T-helper 1 cell (primary cell): ENCODE results near the gene TAOK2.
"Not testable (repeated sequence)": the region's sequence is repeated elsewhere in the genome, so short reads cannot be mapped to it uniquely, and the experiment has no call there.

Source experiments
- DNase-seq, 5 donors: peaks; one replicate each; pipeline ENCODE4 v3.0.0-alpha.2; 2012 to 2020

Gene TAOK2

GRCh38 chr16:30004811-30005242 lies 31.2 kb downstream of the TAOK2 start:
- DNase-seq, result no peak

- DNase-seq, result peak in 3 of 5 donors; percentile 26 to 38 (median 38)
These were observed 31.9 kb downstream of the TAOK2 start for GRCh38 chr16:30005341-30006094.

GRCh38 chr16:30006095-30006473 lies 32.4 kb downstream of the TAOK2 start:
- DNase-seq, result no peak

- no peak for DNase-seq
These were observed 33.1 kb downstream of the TAOK2 start for GRCh38 chr16:30006659-30007377.

GRCh38 chr16:30007378-30007895 lies 33.8 kb downstream of the TAOK2 start:
- DNase-seq, result no peak

GRCh38 chr16:30009085-30009862 lies 35.6 kb downstream of the TAOK2 start:
- DNase-seq, result no peak

GRCh38 chr16:30009990-30010843 lies 36.5 kb downstream of the TAOK2 start:
- DNase-seq, result no peak

GRCh38 chr16:30010844-30011713 lies 37.4 kb downstream of the TAOK2 start, which contains the start of gene DOC2A:
DOC2A (minus strand) TSS chr16:30011027; CDS start chr16:30010222, 805 bp downstream.
- DNase-seq, result no peak

- DNase-seq, result no peak
These were observed 38.2 kb downstream of the TAOK2 start for GRCh38 chr16:30011714-30012504.

- DNase-seq, result not testable (repeated sequence)
These were observed 38.9 kb downstream of the TAOK2 start for GRCh38 chr16:30012598-30012997.

- not testable (repeated sequence) for DNase-seq
These were observed 41.8 kb downstream of the TAOK2 start for GRCh38 chr16:30015450-30015849.

GRCh38 chr16:30016555-30017276 lies 43.0 kb downstream of the TAOK2 start:
- no peak for DNase-seq

GRCh38 chr16:30017277-30017656 lies 43.6 kb downstream of the TAOK2 start:
- DNase-seq, result no peak

GRCh38 chr16:30017937-30018336 lies 44.3 kb downstream of the TAOK2 start:
- DNase-seq, result not testable (repeated sequence)

GRCh38 chr16:30018731-30019158 lies 45.1 kb downstream of the TAOK2 start:
- DNase-seq, result no peak

- no peak for DNase-seq
These were observed 49.2 kb downstream of the TAOK2 start, which contains the start of gene C16orf92 for GRCh38 chr16:30022887-30023286. C16orf92 (plus strand) TSS chr16:30023198; CDS start chr16:30023341, 143 bp downstream.

- no peak for DNase-seq
These were observed 49.9 kb downstream of the TAOK2 start for GRCh38 chr16:30023586-30023985.

GRCh38 chr16:30024451-30024850 lies 50.8 kb downstream of the TAOK2 start:
- no peak for DNase-seq

GRCh38 chr16:30025156-30025555 lies 51.5 kb downstream of the TAOK2 start:
- DNase-seq, result no peak
